ENCODE measurements around the gene CYSRT1.

GRCh38 chr9:137250329-137251193 lies 25.6 kb downstream of the CYSRT1 start:
- TF ChIP-seq, protein P1, sequence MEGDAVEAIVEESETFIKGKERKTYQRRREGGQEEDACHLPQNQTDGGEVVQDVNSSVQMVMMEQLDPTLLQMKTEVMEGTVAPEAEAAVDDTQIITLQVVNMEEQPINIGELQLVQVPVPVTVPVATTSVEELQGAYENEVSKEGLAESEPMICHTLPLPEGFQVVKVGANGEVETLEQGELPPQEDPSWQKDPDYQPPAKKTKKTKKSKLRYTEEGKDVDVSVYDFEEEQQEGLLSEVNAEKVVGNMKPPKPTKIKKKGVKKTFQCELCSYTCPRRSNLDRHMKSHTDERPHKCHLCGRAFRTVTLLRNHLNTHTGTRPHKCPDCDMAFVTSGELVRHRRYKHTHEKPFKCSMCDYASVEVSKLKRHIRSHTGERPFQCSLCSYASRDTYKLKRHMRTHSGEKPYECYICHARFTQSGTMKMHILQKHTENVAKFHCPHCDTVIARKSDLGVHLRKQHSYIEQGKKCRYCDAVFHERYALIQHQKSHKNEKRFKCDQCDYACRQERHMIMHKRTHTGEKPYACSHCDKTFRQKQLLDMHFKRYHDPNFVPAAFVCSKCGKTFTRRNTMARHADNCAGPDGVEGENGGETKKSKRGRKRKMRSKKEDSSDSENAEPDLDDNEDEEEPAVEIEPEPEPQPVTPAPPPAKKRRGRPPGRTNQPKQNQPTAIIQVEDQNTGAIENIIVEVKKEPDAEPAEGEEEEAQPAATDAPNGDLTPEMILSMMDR (conservative IDR thresholded peaks at IDR 0.05; ENCODE audit: low read depth, low read length): no peak
- TF ChIP-seq EZH2 (IDR thresholded peaks at IDR 0.05; ENCODE audit: low read length, unreplicated experiment): no peak
- TF ChIP-seq EZH2phosphoT487 (IDR thresholded peaks at IDR 0.05; ENCODE audit: borderline replicate concordance, low read length): no peak
